ENCODE data around the gene SAE1. TPM values are rescaled to one million over a fixed set of nuclear protein-coding genes. Genes with fewer than 3 reads are reported as not detected.

SAE1 gene
- total RNA-seq, 1 experiment from 2014 or later = 148 TPM

- peaks cover 18% of the 10 kb centered on the region for H3K79me2 ChIP-seq (ENCODE audit: low read depth)
- CTCF ChIA-PET = interaction anchor here (1.2 to 1.7 kb wide), 2 partner anchors 13 to 21 kb away, joined by 5 to 6 read pairs; no protein-coding TSS in a partner anchor
- peaks cover 60% of the 10 kb centered on the region for H3F3A ChIP-seq (ENCODE audit: insufficient read depth, low read depth)
- H3K36me3 ChIP-seq (ENCODE audit: low read depth) = no peaks in the 10 kb centered on the region
- BruUV-seq (replicated peaks) = no TSS peak
- peak overlapping the region; percentile 99 for H3K4me3 ChIP-seq
- intact Hi-C loops (cut with micrococcal nuclease; ENCODE audit: unreplicated experiment) = no loop called here
- no peaks in the 10 kb centered on the region for H3K9me2 ChIP-seq (ENCODE audit: insufficient read depth)
- POLR2A ChIA-PET (ENCODE audit: unreplicated experiment) = interaction anchor here (0.5 kb wide), 1 partner anchor 145 kb away, joined by 4 read pairs; no protein-coding TSS in a partner anchor
- DNase-seq = peak; percentile 64 to 85
- no peaks in the 10 kb centered on the region for H3K9me3 ChIP-seq (ENCODE audit: insufficient read depth, low read depth)
- H3K4me2 ChIP-seq = peak overlapping the region; percentile 93
- no peaks in the 10 kb centered on the region for H3K27me3 ChIP-seq (ENCODE audit: insufficient read depth, low read depth)
- H2AFZ ChIP-seq = peak overlapping the region; percentile 75
- H4K20me1 ChIP-seq (ENCODE audit: insufficient read depth) = peaks cover 18% of the 10 kb centered on the region
- TF ChIP-seq CTCF (conservative IDR thresholded peaks at IDR 0.05) (no peak), EZH2 (IDR thresholded peaks at IDR 0.05; ENCODE audit: low read depth) (no peak)
- H3K27ac ChIP-seq = 0 out of 2 replicates have a peak overlapping the region, but pooled peaks have one; percentile 68
- peaks cover 49% of the 10 kb centered on the region for H3K4me1 ChIP-seq (replicated peaks; ENCODE audit: insufficient read depth)
Observed at GRCh38 chr19:47231215-47232054, 100.8 kb downstream of the SAE1 start.

GRCh38 chr19:47232422-47233211, 102.0 kb downstream of the SAE1 start:
- Histone ChIP-seq H3K79me2 (ENCODE audit: low read depth) (peaks cover 18% of the 10 kb centered on the region), H3K36me3 (ENCODE audit: low read depth) (no peaks in the 10 kb centered on the region), H3K9me2 (ENCODE audit: insufficient read depth) (no peaks in the 10 kb centered on the region), H3K27ac (peak overlapping the region; percentile 68), H3K9me3 (ENCODE audit: insufficient read depth, low read depth) (no peaks in the 10 kb centered on the region), H3K27me3 (ENCODE audit: insufficient read depth, low read depth) (no peaks in the 10 kb centered on the region), H2AFZ (peak overlapping the region; percentile 57; the same call in 1 of the 2 replicates), H3K4me2 (peak overlapping the region; percentile 93), H4K20me1 (ENCODE audit: insufficient read depth) (peaks cover 18% of the 10 kb centered on the region), H3K4me1 (replicated peaks; ENCODE audit: insufficient read depth) (peaks cover 37% of the 10 kb centered on the region), H3F3A (ENCODE audit: insufficient read depth, low read depth) (peaks cover 55% of the 10 kb centered on the region), H3K4me3 (peak overlapping the region; percentile 99; the same call in 1 of the 2 replicates)
- no TSS peak for BruUV-seq (replicated peaks)
- DNase-seq = peak; percentile 34 to 74
- POLR2A ChIA-PET (ENCODE audit: unreplicated experiment) = interaction anchor here (0.5 to 0.6 kb wide), 2 partner anchors 75 to 147 kb away, joined by 4 to 5 read pairs; no protein-coding TSS in a partner anchor
- TF ChIP-seq CTCF (conservative IDR thresholded peaks at IDR 0.05) = no peak
- intact Hi-C loops (cut with micrococcal nuclease; ENCODE audit: unreplicated experiment) = no loop called here
- CTCF ChIA-PET = interaction anchor here (0.6 to 1.7 kb wide), 4 partner anchors 11 to 116 kb away, joined by 3 to 15 read pairs (median 6); partner anchors contain the start of gene DHX34

- Histone ChIP-seq H4K20me1 (ENCODE audit: insufficient read depth) (no peaks in the 10 kb centered on the region), H3K36me3 (ENCODE audit: low read depth) (no peaks in the 10 kb centered on the region), H3K4me2 (no peak overlapping the region), H3K27me3 (ENCODE audit: insufficient read depth, low read depth) (no peaks in the 10 kb centered on the region), H3K9me3 (ENCODE audit: insufficient read depth, low read depth) (no peaks in the 10 kb centered on the region), H2AFZ (no peak overlapping the region), H3K4me1 (replicated peaks; ENCODE audit: insufficient read depth) (peaks cover 27% of the 10 kb centered on the region), H3K79me2 (ENCODE audit: low read depth) (no peaks in the 10 kb centered on the region), H3F3A (ENCODE audit: insufficient read depth, low read depth) (peaks cover 55% of the 10 kb centered on the region), H3K9me2 (ENCODE audit: insufficient read depth) (no peaks in the 10 kb centered on the region), H3K4me3 (no peak overlapping the region), H3K27ac (no peak overlapping the region)
- CTCF ChIA-PET = interaction anchor here (0.7 kb wide), 1 partner anchor 10 kb away, joined by 14 read pairs; no protein-coding TSS in a partner anchor
- intact Hi-C loops (cut with micrococcal nuclease; ENCODE audit: unreplicated experiment) = no loop called here
- no peak for DNase-seq
- BruUV-seq (replicated peaks) = no TSS peak
- POLR2A ChIA-PET (ENCODE audit: unreplicated experiment) = no interaction called here
- no peak for TF ChIP-seq CTCF (conservative IDR thresholded peaks at IDR 0.05)
- no peak for TF ChIP-seq EZH2 (IDR thresholded peaks at IDR 0.05; ENCODE audit: low read depth)
Observed at GRCh38 chr19:47236072-47236675, 105.5 kb downstream of the SAE1 start.

Measured in PC-9 (cell line).